ENCODE results near the gene TJP3.

The TJP3 gene

GRCh38 chr19:3778899-3779723, 70.9 kb downstream of the TJP3 start:
- no peak for TF ChIP-seq CTCF (IDR thresholded peaks at IDR 0.05)
- no peaks in the 10 kb centered on the region for H3K9me3 ChIP-seq (ENCODE audit: control insufficient read depth, low read length)
- H3K27me3 ChIP-seq (ENCODE audit: control insufficient read depth, insufficient read depth, low read length) = no peaks in the 10 kb centered on the region
- no peak overlapping the region for H2AFZ ChIP-seq
- H3K4me2 ChIP-seq (ENCODE audit: low read length) = no peak overlapping the region
- H3K36me3 ChIP-seq (ENCODE audit: control insufficient read depth, insufficient read depth, low read length) = no peaks in the 10 kb centered on the region
- no peak overlapping the region for H3K27ac ChIP-seq
- no peak overlapping the region for H3K9ac ChIP-seq
- no peaks in the 10 kb centered on the region for H3K4me1 ChIP-seq
- H3K79me2 ChIP-seq = no peaks in the 10 kb centered on the region
- no peak overlapping the region for H3K4me3 ChIP-seq (ENCODE audit: low read depth, low read length)

GRCh38 chr19:3780786-3781304, 72.7 kb downstream of the TJP3 start:
- no peak overlapping the region for H3K4me2 ChIP-seq (ENCODE audit: low read length)
- no peak overlapping the region for H2AFZ ChIP-seq
- H3K36me3 ChIP-seq (ENCODE audit: control insufficient read depth, insufficient read depth, low read length) = no peaks in the 10 kb centered on the region
- H3K27me3 ChIP-seq (ENCODE audit: control insufficient read depth, insufficient read depth, low read length) = no peaks in the 10 kb centered on the region
- no peaks in the 10 kb centered on the region for H3K9me3 ChIP-seq (ENCODE audit: control insufficient read depth, low read length)
- no peaks in the 10 kb centered on the region for H3K4me1 ChIP-seq
- no peak overlapping the region for H3K4me3 ChIP-seq (ENCODE audit: low read depth, low read length)
- H3K9ac ChIP-seq = no peak overlapping the region
- H3K27ac ChIP-seq = no peak overlapping the region
- no peaks in the 10 kb centered on the region for H3K79me2 ChIP-seq
- TF ChIP-seq CTCF (IDR thresholded peaks at IDR 0.05) = no peak

- Histone ChIP-seq H3K9me3 (ENCODE audit: control insufficient read depth, low read length) (no peaks in the 10 kb centered on the region), H3K4me2 (ENCODE audit: low read length) (no peak overlapping the region), H3K9ac (no peak overlapping the region), H3K36me3 (ENCODE audit: control insufficient read depth, insufficient read depth, low read length) (no peaks in the 10 kb centered on the region), H3K27ac (no peak overlapping the region), H3K4me3 (ENCODE audit: low read depth, low read length) (no peak overlapping the region), H3K4me1 (no peaks in the 10 kb centered on the region), H2AFZ (no peak overlapping the region), H3K27me3 (ENCODE audit: control insufficient read depth, insufficient read depth, low read length) (no peaks in the 10 kb centered on the region), H3K79me2 (no peaks in the 10 kb centered on the region)
- TF ChIP-seq CTCF (IDR thresholded peaks at IDR 0.05) = no peak
These were observed 73.4 kb downstream of the TJP3 start for GRCh38 chr19:3781603-3782002.

- no peak for TF ChIP-seq CTCF (IDR thresholded peaks at IDR 0.05)
- H3K4me2 ChIP-seq (ENCODE audit: low read length) = no peak overlapping the region
- no peaks in the 10 kb centered on the region for H3K4me1 ChIP-seq
- H3K27ac ChIP-seq = no peak overlapping the region
- H3K79me2 ChIP-seq = no peaks in the 10 kb centered on the region
- H3K9me3 ChIP-seq (ENCODE audit: control insufficient read depth, low read length) = no peaks in the 10 kb centered on the region
- H3K36me3 ChIP-seq (ENCODE audit: control insufficient read depth, insufficient read depth, low read length) = no peaks in the 10 kb centered on the region
- no peak overlapping the region for H2AFZ ChIP-seq
- H3K9ac ChIP-seq = no peak overlapping the region
- H3K27me3 ChIP-seq (ENCODE audit: control insufficient read depth, insufficient read depth, low read length) = no peaks in the 10 kb centered on the region
- no peak overlapping the region for H3K4me3 ChIP-seq (ENCODE audit: low read depth, low read length)
These were observed 74.1 kb downstream of the TJP3 start for GRCh38 chr19:3782330-3782729.

- H3K4me2 ChIP-seq (ENCODE audit: low read length) = no peak overlapping the region
- H3K4me3 ChIP-seq (ENCODE audit: low read depth, low read length) = no peak overlapping the region
- no peaks in the 10 kb centered on the region for H3K27me3 ChIP-seq (ENCODE audit: control insufficient read depth, insufficient read depth, low read length)
These were observed 74.7 kb downstream of the TJP3 start for GRCh38 chr19:3782903-3783302.

More at GRCh38 chr19:3782903-3783302, 74.7 kb downstream of the TJP3 start:
- Histone ChIP-seq H3K4me1 (no peaks in the 10 kb centered on the region), H3K27ac (no peak overlapping the region), H2AFZ (no peak overlapping the region), H3K36me3 (ENCODE audit: control insufficient read depth, insufficient read depth, low read length) (no peaks in the 10 kb centered on the region), H3K9ac (no peak overlapping the region), H3K9me3 (ENCODE audit: control insufficient read depth, low read length) (no peaks in the 10 kb centered on the region), H3K79me2 (no peaks in the 10 kb centered on the region)
- TF ChIP-seq CTCF (IDR thresholded peaks at IDR 0.05) = no peak
